Measurements from ENCODE around the gene CIPC. TPM values are rescaled to one million over a fixed set of nuclear protein-coding genes. Genes with fewer than 3 reads are reported as not detected.

CIPC gene
- total RNA-seq, 2 experiments from 2014 or later, result 20.9 to 43.4 TPM

DNA sequence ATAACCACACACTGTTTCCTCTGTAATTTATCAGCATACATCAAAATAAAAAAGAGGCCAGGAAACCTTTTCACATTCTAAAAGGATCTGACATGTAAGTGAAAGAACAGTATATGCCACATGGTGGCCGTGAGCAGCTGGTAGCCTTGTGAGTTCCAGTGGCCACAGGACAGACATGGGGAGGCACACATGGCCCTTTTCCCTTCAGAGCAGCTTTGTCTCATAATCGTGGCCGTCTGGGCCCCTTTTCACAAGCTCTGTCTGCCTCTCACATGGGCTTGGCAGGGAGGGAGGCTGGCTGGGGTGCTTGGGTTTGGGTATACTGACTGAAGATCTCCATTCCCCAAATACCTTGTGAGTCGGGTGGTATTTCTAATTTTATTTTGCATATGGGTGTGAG is 45.0 kb downstream of the CIPC start:
- H3K27ac ChIP-seq (ENCODE audit: low read depth, low read length, poor library complexity, severe bottlenecking), result no peak overlapping the region
- TF ChIP-seq, protein P1, sequence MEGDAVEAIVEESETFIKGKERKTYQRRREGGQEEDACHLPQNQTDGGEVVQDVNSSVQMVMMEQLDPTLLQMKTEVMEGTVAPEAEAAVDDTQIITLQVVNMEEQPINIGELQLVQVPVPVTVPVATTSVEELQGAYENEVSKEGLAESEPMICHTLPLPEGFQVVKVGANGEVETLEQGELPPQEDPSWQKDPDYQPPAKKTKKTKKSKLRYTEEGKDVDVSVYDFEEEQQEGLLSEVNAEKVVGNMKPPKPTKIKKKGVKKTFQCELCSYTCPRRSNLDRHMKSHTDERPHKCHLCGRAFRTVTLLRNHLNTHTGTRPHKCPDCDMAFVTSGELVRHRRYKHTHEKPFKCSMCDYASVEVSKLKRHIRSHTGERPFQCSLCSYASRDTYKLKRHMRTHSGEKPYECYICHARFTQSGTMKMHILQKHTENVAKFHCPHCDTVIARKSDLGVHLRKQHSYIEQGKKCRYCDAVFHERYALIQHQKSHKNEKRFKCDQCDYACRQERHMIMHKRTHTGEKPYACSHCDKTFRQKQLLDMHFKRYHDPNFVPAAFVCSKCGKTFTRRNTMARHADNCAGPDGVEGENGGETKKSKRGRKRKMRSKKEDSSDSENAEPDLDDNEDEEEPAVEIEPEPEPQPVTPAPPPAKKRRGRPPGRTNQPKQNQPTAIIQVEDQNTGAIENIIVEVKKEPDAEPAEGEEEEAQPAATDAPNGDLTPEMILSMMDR (conservative IDR thresholded peaks at IDR 0.05; ENCODE audit: low read length), result no peak
- 0 out of 2 replicates have a peak, but pooled peaks have one; percentile 57 for TF ChIP-seq EZH2phosphoT487 (IDR thresholded peaks at IDR 0.05; ENCODE audit: borderline replicate concordance, low read depth, low read length)
- no peak for DNase-seq (ENCODE audit: low spot score)
- H4K20me1 ChIP-seq (ENCODE audit: insufficient read depth, low read length), result no peaks in the 10 kb centered on the region; the same call in 1 of the 2 replicates
- no peaks in the 10 kb centered on the region for H3K9me2 ChIP-seq (ENCODE audit: insufficient read depth, low read length)
- H3K36me3 ChIP-seq (ENCODE audit: insufficient read depth, low read length), result no peaks in the 10 kb centered on the region
- no peaks in the 10 kb centered on the region for H3K79me2 ChIP-seq (ENCODE audit: insufficient read depth, low read depth, low read length)
- intact Hi-C loops (cut with micrococcal nuclease; ENCODE audit: unreplicated experiment), result no loop called here
- BruUV-seq (replicated peaks), result no TSS peak
- H2AFZ ChIP-seq (ENCODE audit: low read length), result no peak overlapping the region
- H3K4me2 ChIP-seq (ENCODE audit: low read length), result no peak overlapping the region
- no peaks in the 10 kb centered on the region for H3K4me1 ChIP-seq (ENCODE audit: insufficient read depth, low read length, poor library complexity, severe bottlenecking)
- H3K9me3 ChIP-seq (ENCODE audit: low read length), result no peaks in the 10 kb centered on the region
- no peak overlapping the region for H3K4me3 ChIP-seq (ENCODE audit: low read depth, low read length, poor library complexity, severe bottlenecking)
- CTCF ChIA-PET (ENCODE audit: unreplicated experiment), result interaction anchor here (2.2 kb wide), 1 partner anchor 9 kb away, joined by 9 read pairs; no protein-coding TSS in a partner anchor
- POLR2A ChIA-PET, result interaction anchor here (1.5 kb wide), 1 partner anchor 44 kb away, joined by 3 read pairs; no protein-coding TSS in a partner anchor

DNA sequence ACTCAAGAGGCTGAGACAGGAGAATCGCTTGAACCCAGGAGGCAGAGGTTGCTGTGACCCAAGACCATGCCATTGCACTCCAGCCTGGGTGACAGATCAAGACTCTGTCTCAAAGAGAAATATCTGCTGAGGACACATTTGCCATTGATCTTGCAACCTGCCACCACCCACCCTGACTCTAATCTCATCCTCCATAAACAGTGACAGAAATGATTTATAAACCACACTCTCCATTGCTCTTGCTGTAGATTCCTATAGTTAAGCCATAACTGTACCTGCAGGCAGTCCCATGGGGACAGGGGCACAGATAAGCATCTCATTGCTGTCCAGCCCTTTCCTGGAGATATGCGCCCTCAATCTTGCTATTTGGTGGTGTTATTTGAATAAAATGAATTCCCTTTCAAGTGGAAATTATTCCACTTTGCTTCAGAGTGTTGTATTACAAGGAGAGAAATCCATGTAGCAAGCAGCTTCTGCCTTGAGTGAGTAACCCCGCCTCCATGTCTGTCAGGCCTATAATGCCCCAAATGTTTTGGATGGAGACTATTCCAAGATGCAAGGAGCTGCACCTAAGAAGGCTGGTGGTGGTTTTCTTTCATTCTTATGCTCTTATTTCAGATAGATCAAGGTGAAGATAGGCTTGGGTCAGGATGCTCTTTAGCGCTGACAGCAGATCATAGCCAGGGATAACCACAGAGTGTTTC is 46.5 kb downstream of the CIPC start:
- Histone ChIP-seq H3K9me2 (ENCODE audit: insufficient read depth, low read length) (no peaks in the 10 kb centered on the region), H4K20me1 (ENCODE audit: insufficient read depth, low read length) (no peaks in the 10 kb centered on the region), H2AFZ (ENCODE audit: low read length) (no peak overlapping the region), H3K79me2 (ENCODE audit: insufficient read depth, low read depth, low read length) (no peaks in the 10 kb centered on the region), H3K27ac (ENCODE audit: low read depth, low read length, poor library complexity, severe bottlenecking) (no peak overlapping the region), H3K9me3 (ENCODE audit: low read length) (no peaks in the 10 kb centered on the region), H3K36me3 (ENCODE audit: insufficient read depth, low read length) (no peaks in the 10 kb centered on the region), H3K4me3 (ENCODE audit: low read depth, low read length, poor library complexity, severe bottlenecking) (no peak overlapping the region), H3K4me1 (ENCODE audit: insufficient read depth, low read length, poor library complexity, severe bottlenecking) (no peaks in the 10 kb centered on the region), H3K4me2 (ENCODE audit: low read length) (no peak overlapping the region)
- intact Hi-C loops (cut with micrococcal nuclease; ENCODE audit: unreplicated experiment), result no loop called here
- TF ChIP-seq EZH2phosphoT487 (IDR thresholded peaks at IDR 0.05; ENCODE audit: borderline replicate concordance, low read depth, low read length), result no peak
- TF ChIP-seq, protein P1 (conservative IDR thresholded peaks at IDR 0.05; ENCODE audit: low read length), result no peak
- ChIA-PET POLR2A (interaction anchor here (0.6 kb wide), 1 partner anchor 56 kb away, joined by 3 read pairs; no protein-coding TSS in a partner anchor), CTCF (ENCODE audit: unreplicated experiment) (no interaction called here)
- no peak for DNase-seq (ENCODE audit: low spot score)
- no TSS peak for BruUV-seq (replicated peaks)
